Erythroblast (primary cell): Measurements from ENCODE around the gene SCD.
A peak's percentile ranks its signal among the peaks of the same experiment; 100 is the strongest.

Experiments used
- DNase-seq, 2 experiments: peaks; one replicate each; lab custom pipeline; 2025; lab: John Stamatoyannopoulos, UW
- GATA1 ChIP-seq: IDR thresholded peaks from 2 replicates; pipeline ENCODE4 v1.6.1; 2011; ENCODE audit warnings: low read depth, mild to moderate bottlenecking, control low read depth, low read length, moderate library complexity
- POLR2A ChIP-seq: IDR thresholded peaks from 2 replicates; pipeline ENCODE4 v1.6.1; 2011; ENCODE audit warnings: mild to moderate bottlenecking, low read length

SCD gene

DNA sequence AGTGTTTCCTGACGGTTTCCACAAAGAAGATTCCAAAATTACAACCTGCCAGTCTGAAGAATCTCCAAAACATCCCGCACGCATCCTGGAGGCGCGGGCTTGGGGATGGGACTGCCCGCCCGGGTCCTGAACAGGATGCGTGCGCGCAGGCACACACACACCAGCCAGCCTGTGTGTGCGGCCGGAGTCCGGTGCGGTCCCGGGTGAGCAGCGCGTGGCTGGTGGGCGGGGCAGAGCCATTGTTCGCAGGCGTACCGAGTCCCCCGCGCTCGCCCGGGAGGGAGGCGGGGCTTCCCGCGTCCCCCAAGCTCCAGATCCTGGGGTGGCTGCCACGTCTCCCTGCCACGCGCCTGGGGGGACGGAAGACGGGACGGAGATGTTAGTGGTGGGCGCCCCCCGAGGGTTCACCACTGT is 675 bp upstream of the SCD start:
- TF ChIP-seq GATA1 (no peak), POLR2A (no peak)
- DNase-seq, result peak; percentile 57 to 66

DNA sequence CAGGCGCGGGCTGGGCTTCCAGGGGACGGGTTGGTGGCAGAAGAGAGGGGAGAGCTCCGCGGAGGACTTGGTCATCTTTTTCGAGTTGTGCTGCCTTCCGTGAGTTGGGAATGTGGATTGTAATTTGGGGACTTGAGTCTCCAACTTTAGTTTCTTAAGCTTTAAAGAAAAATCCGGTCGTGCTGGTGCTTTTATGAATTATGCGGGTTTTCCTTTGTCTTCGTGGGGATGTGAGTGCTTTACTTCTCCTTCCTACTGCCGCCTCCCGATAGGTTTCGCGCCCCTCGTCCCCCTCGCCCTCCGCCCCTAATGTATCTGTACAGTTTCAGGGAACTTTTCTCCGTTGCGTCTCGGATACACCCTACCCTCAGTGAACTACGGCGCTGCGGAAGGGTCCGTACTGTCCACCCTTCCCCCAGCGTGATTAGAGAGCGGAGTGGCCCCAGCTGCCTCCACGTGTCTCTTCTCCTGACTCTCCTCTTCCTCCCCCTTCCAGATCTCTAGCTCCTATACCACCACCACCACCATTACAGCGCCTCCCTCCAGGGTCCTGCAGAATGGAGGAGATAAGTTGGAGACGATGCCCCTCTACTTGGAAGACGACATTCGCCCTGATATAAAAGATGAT is 649 bp downstream of the SCD start:
- peak; percentile 22 to 53 for DNase-seq
- TF ChIP-seq POLR2A, result no peak
- TF ChIP-seq GATA1, result no peak

DNA sequence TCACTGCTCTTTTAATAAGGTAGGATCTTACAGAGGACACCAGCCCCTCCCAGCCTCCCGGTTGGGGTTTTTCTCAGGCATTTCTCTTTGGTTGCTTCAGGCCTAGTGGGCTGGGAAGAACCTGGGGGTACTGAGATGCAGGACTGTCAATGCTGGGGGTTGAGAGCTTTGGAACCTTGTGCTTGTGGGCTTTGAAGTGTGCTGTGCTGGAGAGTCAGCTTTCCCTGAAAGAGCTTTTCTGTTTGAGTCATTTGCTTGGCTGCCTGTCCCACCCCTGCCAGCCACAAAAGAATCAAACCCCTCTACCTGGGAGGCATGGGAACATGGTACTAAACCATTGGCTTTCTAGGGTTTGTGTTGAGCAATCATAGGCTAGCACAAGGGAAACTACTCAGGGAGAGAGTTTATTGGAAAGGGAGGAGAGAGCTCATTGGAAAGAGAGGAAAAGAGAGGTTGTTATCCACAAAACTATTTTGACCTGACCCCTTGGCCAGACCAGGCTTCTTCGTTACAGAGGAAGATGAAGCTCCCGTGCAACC is 1.4 kb downstream of the SCD start:
- DNase-seq, result no peak
- no peak for TF ChIP-seq POLR2A
- no peak for TF ChIP-seq GATA1

DNA sequence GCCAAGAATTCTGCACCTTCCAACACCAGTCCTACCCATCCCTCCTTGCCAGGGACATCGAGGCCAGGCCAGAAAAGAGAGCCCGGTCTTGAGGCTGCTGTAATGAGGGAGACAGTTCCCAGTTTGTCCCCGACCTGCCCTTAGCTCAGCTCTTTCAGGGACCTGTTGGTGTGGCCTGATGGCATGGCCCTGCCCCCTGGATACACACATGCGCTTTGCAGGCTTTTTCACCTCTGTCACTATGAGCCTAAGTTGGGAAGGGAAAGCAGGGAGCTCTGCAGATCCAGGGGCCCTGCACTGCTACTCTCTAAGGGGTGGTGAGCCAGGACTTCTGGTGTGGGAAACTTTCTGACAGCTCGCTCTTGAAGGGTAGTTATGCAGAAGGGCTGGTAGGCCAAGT is 2.1 kb downstream of the SCD start:
- peak in 1 of 2 experiments; percentile 23 for DNase-seq
- no peak for TF ChIP-seq POLR2A
- TF ChIP-seq GATA1, result no peak

DNA sequence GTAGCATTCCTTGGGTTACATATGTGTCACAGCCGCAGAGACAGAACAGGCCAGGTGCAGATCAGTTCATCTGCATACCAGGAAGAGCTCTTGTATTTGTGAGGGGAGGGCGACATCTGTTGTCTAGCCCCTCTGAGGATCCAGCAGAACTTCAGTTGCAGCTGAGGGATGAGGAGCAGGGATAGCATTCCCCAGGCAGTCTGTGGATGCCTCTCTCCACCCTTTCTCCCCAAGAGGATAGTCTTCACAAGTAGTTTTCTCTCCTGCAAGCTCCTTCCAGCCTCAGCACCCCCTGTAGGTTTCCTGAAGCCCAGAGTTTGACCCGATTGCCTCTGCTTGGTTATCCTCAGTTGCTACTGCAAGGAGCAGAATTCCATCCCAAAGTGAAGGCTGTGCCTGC is 2.6 kb downstream of the SCD start:
- TF ChIP-seq GATA1 (no peak), POLR2A (no peak)
- no peak for DNase-seq

DNA sequence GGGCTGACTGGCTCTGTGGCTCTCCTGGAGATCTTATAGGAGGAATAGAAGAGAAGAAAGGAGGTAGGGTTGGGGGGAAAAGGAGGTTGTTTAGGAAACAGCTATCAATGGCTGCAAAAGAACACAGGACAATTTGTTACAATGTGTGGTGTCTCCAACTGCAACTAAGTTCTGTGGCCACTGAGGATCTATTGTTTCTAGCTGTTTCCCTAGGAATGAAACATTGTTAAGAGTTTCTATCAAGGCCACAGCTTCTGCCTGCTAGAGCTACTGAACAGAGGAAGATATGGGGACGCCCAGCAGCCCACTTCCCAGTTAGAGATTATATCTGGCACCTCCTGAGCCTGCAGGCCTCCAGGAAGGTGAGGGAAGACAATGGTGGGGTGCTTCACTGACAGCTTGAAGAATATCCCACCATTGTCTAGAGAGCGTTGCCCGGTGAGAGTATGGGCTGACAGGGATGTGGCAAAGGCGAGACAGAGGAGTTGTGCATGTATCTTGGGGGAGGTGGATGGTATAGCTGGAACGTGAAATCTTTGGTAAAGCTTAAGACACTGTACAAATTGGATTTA is 4.0 kb downstream of the SCD start:
- DNase-seq, result peak in 1 of 2 experiments; percentile 31
- TF ChIP-seq GATA1 (no peak), POLR2A (peak; percentile 3)

DNA sequence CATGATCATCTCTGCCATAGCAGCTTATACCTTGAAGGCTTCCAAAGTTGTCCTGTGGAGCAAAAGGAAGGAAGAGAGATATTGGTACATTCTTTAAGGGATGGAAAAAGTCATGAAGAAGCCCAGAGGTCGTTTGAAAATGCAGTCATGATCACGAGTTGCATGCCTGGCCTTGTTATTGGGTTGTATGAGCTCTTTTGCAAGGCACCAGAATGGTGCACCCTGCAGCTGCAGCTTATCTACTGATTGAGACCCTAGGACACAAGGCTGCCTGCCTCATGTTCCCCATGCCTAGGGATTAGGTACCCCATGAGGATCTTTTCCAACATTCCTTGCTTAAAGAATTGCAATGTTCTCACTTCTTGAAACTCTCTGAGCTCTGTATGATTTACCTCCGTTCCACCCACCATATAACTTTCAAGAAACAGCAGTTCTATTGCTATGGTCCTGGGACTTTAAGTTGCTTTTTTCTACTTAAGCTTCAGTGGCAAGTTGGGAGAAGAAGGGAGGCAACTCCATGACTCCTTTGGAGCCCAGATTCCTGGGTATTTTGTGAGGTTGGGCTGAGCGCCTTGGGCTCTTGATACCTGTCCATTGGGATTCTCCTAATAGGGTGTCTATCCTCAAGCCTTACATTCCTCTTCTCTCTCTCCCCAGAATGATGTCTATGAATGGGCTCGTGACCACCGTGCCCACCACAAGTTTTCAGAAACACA is 6.9 kb downstream of the SCD start:
- no peak for DNase-seq
- TF ChIP-seq GATA1 (no peak), POLR2A (peak; percentile 53)

DNA sequence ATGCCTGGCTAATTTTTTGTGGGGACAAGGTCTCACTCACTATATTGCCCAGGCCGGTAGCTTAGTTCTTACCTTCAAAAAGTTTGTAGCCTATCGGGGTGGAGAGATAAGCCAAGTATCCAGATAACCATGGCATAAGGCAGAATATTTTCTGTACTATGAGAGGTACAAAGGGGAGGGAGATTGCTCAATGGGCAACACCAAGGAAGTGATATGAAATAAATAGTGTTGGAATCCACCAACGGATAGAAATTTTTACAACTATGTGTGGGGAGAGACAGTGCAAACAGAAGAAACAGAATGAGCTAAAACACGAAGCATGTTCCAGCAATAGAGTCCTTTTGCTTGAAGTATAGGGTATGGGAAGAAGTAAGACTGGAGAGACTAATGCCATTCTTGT is 8.1 kb downstream of the SCD start:
- no peak for DNase-seq
- TF ChIP-seq GATA1 (no peak), POLR2A (no peak)

DNA sequence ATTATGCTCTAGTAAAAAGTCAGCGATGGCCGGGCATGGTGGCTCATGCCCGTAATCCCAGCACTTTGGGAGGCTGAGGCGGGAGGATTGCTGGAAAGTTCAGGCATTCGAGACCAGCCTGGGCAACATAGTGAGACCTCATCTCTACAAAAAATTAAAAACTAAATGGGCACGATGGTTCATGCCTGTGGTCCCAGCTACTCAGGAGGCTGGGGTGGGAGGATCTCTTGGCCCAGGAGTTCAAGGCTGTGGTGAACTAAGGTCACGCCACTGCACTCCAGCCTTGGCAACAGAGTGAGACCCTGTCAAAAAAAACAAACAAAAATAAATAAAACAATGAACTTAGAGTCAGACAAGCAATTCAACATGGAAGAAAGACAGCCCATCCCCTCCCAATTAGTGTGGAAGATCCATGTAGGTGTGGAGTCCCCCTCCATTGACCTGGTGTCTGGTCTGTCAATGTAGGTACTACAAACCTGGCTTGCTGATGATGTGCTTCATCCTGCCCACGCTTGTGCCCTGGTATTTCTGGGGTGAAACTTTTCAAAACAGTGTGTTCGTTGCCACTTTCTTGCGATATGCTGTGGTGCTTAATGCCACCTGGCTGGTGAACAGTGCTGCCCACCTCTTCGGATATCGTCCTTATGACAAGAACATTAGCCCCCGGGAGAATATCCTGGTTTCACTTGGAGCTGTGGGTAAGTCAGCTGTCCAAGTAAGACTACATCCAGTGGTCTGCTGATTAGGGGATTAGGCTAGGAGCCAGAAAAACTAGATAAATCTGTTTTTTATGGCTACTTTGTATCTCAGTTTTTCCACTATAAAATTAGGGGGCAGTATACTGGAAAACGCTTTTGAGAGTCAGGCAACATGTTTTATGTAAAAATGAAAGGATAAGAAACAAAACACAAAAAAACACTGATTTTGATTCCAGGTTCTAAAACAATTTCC is 9.3 kb downstream of the SCD start:
- TF ChIP-seq GATA1 (no peak), POLR2A (peak; percentile 5)

DNA sequence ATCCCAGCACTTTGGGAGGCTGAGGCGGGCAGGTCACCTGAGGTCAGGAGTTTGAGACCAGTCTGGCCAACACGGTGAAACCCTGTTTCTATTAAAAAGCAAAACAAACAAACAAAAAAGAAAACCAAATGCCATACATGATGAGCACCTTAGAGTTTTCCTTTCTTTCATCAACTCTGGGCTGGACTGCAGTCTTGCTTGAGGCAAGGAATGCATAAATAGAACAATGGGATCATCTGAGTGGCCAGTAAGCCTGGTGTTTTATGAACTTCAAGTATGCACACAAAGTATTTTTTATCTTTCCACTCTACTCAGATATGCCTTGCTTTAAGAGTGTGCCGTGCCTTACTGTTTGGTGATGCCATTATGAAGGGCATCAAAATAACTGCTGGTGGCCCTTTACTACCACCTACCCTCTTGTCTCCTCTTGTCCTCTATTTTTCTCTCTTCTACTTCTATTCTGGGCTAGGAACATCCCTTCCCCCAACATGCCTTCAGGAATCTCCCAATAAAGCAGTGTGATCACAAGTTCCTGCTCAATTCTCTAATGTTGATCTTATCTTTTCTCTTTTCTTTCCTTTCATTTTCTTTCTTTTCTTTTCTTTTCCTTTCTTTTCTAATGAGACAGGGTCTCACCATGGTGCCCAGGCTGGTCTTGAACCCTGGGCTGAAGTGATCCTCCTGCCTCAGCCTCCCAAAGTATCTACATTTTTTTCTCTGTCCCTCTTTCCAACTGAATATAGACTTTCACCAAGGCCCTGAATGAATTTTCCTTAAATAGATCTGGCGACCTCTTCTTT is 10.2 kb downstream of the SCD start:
- DNase-seq, result no peak
- TF ChIP-seq GATA1 (no peak), POLR2A (peak; percentile 18)

More for the DNA sequence above, 9.3 kb downstream of the SCD start:
- DNase-seq, result no peak

DNA sequence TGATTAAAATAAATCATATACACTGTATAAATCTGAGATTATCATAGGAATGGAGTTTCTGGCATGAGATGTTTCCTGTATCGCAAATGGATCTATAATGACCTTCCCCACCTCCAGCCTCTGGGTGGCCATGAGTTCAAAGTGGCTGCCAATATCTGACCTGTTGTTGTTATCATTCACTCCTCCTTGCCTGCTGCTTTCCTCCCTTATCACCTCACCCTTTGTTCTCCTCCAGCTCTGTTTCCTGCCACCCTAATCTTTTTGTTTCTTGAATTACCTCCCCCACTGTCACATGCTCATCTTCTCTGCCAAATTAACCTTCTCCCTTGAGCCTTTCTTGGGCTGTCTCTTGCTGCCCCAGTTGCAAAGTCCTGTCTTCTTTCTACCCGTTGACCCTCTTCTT is 12.0 kb downstream of the SCD start:
- TF ChIP-seq GATA1 (no peak), POLR2A (no peak)
- peak; percentile 56 to 89 for DNase-seq

DNA sequence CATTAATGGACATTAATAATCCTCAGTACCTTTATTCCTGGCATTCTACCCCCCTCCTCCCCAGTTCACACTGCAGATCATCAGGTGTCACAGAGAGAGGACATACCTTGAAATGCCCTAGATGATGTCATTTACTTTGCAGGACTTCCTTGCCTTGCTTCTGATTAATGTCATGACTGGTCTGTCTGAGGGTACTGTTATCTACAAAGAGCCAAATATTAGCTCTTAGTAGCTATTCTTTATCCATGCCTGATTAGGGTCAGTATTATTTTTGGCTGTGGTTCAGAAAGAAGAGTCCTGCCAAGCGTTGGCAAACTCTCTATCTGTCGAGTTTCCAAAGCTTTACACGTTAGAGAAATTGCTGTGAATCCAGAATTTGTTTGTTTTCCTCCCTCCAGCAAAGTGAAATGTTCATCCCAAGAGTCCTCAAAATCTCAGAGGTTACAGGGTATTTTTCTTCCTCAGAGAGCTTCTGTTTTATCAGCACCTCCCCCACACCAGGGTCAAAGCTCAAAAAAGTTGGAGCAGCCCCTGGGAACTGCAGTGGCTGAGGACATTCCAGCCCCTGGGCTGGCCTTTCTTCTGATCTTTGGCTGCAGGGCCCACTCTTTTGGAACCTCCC is 12.6 kb downstream of the SCD start:
- TF ChIP-seq GATA1, result no peak
- no peak for TF ChIP-seq POLR2A
- DNase-seq, result peak; percentile 45 to 55
